Coronary artery (tissue), 2 donors: ENCODE results near the gene RUNX2.
A peak's percentile ranks its signal among the peaks of the same experiment; 100 is the strongest.

ENCODE experiments used
- DNase-seq: peaks from one replicate; pipeline ENCODE4 v3.0.0-alpha.2; 2017; ENCODE audit warnings: low spot score
- H3K27ac ChIP-seq, 2 donors: fragments of 200-600 bp; sonication (generic); one replicate each; pipeline ENCODE4 v1.5.1; 2016 to 2019
- H3K4me3 ChIP-seq: fragments of 200-600 bp; sonication (generic); 2 replicates; pipeline ENCODE4 v1.5.1; 2016; ENCODE audit warnings: mild to moderate bottlenecking, moderate library complexity
- TF ChIP-seq, protein P1 (sequence below): fragments of 200-600 bp; sonication (generic); IDR thresholded peaks from one replicate; pipeline ENCODE4 v1.5.1; 2019; ENCODE audit warnings: antibody characterized with exemption

The RUNX2 gene

DNA sequence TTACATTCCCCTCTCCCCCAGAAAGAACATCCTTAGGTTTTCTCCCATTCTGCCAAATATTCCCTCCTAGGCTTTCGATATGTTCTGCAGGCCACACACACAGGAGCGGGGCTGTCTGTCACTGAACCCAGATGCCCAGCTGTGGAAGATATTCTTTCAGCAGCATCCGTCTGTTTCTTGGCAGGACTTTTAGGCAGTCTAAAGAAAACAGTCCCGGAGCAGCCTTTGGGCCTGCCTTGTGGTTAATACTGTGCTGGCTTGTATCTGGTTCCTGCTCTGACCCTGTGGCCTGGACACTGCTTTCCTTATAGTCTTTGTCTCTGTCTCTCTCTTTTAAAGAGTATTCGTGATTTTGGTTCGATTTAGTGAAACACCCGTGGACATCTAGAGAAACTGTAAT lies 144.3 kb downstream of the RUNX2 start:
- TF ChIP-seq, protein P1, sequence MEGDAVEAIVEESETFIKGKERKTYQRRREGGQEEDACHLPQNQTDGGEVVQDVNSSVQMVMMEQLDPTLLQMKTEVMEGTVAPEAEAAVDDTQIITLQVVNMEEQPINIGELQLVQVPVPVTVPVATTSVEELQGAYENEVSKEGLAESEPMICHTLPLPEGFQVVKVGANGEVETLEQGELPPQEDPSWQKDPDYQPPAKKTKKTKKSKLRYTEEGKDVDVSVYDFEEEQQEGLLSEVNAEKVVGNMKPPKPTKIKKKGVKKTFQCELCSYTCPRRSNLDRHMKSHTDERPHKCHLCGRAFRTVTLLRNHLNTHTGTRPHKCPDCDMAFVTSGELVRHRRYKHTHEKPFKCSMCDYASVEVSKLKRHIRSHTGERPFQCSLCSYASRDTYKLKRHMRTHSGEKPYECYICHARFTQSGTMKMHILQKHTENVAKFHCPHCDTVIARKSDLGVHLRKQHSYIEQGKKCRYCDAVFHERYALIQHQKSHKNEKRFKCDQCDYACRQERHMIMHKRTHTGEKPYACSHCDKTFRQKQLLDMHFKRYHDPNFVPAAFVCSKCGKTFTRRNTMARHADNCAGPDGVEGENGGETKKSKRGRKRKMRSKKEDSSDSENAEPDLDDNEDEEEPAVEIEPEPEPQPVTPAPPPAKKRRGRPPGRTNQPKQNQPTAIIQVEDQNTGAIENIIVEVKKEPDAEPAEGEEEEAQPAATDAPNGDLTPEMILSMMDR: no peak
- H3K4me3 ChIP-seq: no peak overlapping the region

DNA sequence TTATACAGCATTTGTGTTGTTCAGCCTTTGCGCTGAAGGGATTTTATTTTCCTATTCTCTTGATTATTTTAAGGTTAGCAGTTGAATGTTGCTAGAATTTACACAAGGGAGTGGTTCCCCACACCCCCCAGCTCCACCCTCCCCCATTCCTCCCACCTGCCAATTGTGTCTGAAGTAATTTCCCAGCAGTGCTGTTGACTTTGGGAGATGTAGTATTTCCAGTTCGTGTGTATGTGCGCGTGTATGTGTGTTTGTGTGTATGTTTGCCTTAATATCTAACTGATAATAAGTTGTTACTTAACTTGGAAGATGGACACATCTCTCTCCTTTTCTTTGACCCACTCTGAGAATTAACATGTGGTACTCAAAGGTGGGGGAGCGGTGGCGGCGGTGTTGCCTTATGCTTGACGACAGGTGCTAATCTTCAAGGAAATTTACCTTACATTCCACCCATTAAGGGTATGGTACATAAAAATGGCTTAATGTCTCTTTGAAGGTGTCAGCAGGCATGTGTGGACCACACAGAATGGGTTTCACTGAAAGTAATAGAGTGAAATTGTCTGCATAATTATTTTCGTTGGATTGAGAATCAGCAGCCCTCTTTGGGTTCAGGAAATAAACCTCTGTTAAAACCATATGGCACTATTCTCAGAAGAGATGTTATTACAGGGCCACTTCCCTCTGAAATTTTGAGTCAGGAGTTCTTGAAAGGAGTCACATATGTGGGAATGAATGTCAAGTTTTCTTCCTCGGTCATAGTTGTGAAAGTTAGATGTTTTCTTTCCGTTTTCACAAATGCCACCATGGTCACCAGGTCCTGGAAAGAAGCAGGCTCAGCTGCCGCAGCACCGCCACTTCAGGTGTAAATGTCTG lies 145.2 kb downstream of the RUNX2 start:
- TF ChIP-seq, protein P1: no peak
- H3K27ac ChIP-seq: peak overlapping the region in 1 of 2 donors; percentile 25
- DNase-seq: no peak

More for the DNA sequence above, 144.3 kb downstream of the RUNX2 start:
- no peak for DNase-seq
- H3K27ac ChIP-seq: no peak overlapping the region

DNA sequence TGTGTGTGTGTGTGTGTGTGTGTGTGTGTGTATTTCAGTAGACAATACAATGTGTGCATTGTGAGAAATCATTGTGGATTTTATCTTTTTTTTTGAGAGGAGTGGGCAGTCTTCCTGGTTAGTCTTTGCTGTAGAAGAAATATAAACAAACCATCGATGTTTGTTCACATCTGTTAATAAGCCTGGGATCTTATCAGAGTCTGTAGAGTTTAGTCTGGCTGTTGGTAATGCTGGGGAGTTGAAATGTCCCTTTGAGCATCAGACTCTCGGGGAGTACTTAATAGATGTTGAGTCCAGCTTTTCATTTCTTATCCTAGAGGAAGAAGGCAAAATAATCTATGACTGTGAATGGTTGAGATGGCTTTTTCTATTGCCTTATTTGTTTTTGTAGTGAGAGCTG lies 146.2 kb downstream of the RUNX2 start:
- TF ChIP-seq, protein P1: no peak
- Histone ChIP-seq H3K27ac (no peak overlapping the region), H3K4me3 (no peak overlapping the region)
- DNase-seq: no peak

More for the DNA sequence above, 145.2 kb downstream of the RUNX2 start:
- no peak overlapping the region for H3K4me3 ChIP-seq

DNA sequence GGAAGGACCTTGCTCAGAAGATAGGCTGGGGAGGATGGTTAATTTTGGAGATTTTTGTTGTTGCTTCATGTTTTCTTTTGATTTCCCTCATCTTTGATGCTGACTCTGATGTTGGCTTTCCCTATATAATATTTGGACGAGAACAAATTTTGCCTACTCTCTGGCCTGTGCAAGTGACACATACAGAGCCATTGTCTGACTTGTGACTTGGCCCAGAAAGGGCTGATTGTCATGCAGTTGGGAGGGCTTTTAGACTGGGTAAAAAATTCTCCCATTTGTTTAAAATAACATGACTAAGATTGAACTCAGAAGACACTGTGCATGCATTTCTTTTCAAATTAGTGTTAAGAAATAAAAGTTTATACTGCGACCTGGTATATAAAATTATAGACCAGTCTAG lies 148.2 kb downstream of the RUNX2 start:
- Histone ChIP-seq H3K27ac (no peak overlapping the region), H3K4me3 (no peak overlapping the region)
- no peak for DNase-seq
- TF ChIP-seq, protein P1: no peak

DNA sequence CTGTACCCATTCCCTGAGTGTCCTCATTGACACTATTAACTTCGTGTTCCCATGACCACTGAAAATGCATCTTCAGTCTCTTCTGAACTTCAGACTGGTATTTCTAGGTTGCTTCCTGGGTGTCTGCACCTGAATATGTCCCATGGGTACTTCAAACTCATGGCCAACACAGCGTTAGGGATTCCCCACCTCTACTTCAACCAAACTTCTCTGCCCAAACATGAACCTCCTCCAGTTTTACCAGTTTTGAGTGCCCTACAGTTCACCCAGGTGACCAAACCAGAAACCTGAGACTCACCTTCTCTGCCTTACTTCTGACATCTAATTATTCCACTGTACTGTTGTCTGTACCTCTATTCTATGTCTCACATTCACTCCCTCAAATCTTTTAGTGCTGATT lies 149.1 kb downstream of the RUNX2 start:
- Histone ChIP-seq H3K4me3 (no peak overlapping the region), H3K27ac (no peak overlapping the region)
- TF ChIP-seq, protein P1: no peak

DNA sequence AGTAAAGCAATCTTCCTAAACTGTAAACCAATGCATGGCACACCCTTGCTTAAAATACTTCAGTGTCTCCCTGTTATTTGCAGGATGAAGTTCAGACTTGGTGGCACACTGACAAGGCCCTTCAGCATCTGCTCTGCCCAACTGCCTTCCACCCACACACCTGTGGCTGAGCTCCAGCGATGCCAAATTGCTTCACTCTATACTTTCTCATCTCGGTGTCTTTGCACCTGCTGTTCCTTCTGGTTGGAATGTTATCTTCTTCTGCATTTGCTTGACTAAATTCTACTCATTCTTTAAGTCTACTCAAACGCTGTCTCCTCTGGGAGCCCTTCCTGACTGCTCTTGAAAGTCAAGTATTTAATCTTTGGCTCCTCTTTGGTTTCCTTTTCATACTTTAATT lies 149.7 kb downstream of the RUNX2 start:
- no peak overlapping the region for H3K4me3 ChIP-seq
- no peak for DNase-seq
- TF ChIP-seq, protein P1: no peak
- H3K27ac ChIP-seq: no peak overlapping the region

More for the DNA sequence above, 149.1 kb downstream of the RUNX2 start:
- no peak for DNase-seq

DNA sequence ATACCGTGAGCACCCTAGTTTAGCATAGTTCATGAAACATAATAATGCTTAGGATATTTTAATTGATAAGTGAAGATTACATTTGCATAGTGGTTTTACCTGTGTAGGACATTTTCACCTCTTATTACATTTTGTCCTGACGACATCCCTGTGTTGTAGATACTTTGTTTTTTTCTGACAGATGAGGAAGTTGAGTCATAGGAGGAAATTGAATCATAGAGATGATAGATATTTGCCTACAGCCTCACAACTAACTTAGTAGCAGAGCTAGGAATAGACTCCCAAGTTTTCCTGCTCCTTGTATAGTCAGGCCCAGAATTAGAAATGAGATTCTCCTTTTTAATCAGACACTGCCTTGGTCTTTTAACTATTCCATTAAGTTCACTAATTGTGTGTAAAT lies 150.1 kb downstream of the RUNX2 start:
- no peak overlapping the region for H3K27ac ChIP-seq
- DNase-seq: no peak
- TF ChIP-seq, protein P1: no peak
- no peak overlapping the region for H3K4me3 ChIP-seq
